ENCODE results near the gene AKAP6.

DNA sequence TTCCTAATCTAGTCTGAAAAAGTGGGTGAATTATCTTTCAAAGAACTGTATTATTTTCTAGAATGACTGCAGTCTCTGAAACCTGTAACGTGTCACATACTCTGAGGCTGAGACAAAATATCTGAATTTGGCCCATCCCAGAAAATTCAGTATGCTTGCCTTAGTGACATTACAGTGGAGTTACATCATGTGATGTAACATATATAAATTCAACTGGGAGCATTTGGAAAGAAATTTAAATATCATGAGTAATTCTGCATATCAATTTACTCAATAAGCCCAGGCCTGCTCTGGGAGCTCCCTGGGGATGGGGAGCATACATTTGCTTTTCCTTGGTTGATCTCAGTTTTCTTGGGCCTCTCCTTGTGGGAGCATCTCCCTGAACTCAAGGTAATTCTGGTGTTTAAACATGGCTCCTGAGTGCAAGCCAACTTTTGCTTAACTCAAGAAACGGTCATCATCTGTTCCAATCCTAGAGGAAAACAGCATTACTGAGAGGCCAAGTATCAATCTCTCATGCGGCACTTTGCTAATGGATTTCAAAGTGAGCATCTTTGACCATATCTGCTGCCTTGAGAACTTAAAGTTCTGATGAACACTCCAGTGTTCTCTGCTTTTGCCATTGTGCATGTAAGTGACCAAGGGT is 54.4 kb downstream of the AKAP6 start:
- TF ChIP-seq, protein P1, sequence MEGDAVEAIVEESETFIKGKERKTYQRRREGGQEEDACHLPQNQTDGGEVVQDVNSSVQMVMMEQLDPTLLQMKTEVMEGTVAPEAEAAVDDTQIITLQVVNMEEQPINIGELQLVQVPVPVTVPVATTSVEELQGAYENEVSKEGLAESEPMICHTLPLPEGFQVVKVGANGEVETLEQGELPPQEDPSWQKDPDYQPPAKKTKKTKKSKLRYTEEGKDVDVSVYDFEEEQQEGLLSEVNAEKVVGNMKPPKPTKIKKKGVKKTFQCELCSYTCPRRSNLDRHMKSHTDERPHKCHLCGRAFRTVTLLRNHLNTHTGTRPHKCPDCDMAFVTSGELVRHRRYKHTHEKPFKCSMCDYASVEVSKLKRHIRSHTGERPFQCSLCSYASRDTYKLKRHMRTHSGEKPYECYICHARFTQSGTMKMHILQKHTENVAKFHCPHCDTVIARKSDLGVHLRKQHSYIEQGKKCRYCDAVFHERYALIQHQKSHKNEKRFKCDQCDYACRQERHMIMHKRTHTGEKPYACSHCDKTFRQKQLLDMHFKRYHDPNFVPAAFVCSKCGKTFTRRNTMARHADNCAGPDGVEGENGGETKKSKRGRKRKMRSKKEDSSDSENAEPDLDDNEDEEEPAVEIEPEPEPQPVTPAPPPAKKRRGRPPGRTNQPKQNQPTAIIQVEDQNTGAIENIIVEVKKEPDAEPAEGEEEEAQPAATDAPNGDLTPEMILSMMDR (IDR thresholded peaks at IDR 0.05), result no peak
- TF ChIP-seq EP300 (IDR thresholded peaks at IDR 0.05) (no peak), POLR2AphosphoS5 (IDR thresholded peaks at IDR 0.05) (no peak)
